Naive thymus-derived CD4-positive, alpha-beta T cell (primary cell): Measurements from ENCODE around the gene ULK2. TPM values are rescaled to one million over a fixed set of nuclear protein-coding genes. Genes with fewer than 3 reads are reported as not detected.
"Not testable (repeated sequence)": the region's sequence is repeated elsewhere in the genome, so short reads cannot be mapped to it uniquely, and the experiment has no call there.

Experiments used
- ATAC-seq: fragments of 150-1000 bp; cut with Tn5 transposase; 2 replicates; pipeline ENCODE4 v1.10.0; 2021; ENCODE audit warnings: mild to moderate bottlenecking, moderate library complexity
- CTCF ChIA-PET: fragments of 350-600 bp; sonication (Branson Sonifier 250); formaldehyde crosslinking; loops from one replicate; lab custom pipeline; 2021; ENCODE audit warnings: antibody characterized with exemption; lab: Charles Lee
- POLR2A ChIA-PET: fragments of 350-600 bp; sonication (Branson Sonifier 250); formaldehyde crosslinking; loops from one replicate; lab custom pipeline; 2021; ENCODE audit warnings: antibody characterized with exemption, inconsistent platforms; lab: Charles Lee
- DNase-seq, 9 donors: peaks; one replicate each; pipeline versions ENCODE4 v3.0.0 to v3.0.0-alpha.2; 2020 to 2022; ENCODE audit warnings: mixed read lengths in 1 of 9
- H3K27ac ChIP-seq: one replicate; pipeline ENCODE4 v1.7.0; 2013; ENCODE audit warnings: mild to moderate bottlenecking, low read depth, low read length, moderate library complexity
- H3K27me3 ChIP-seq, 2 donors: one replicate each; pipeline ENCODE4 v1.7.0; 2013; ENCODE audit warnings: low read length in 2 of 2, mild to moderate bottlenecking in 2 of 2, moderate library complexity in 2 of 2; ENCODE audit not compliant: control insufficient read depth in 2 of 2, insufficient read depth in 2 of 2
- H3K36me3 ChIP-seq, 3 experiments: 1 replicate in 2 of 3; 2 replicates in 1 of 3; pipeline ENCODE4 v1.7.0; 2013; ENCODE audit warnings: low read length in 3 of 3, mild to moderate bottlenecking in 3 of 3, moderate library complexity in 1 of 3; ENCODE audit not compliant: insufficient read depth in 3 of 3, control insufficient read depth in 2 of 3
- H3K4me1 ChIP-seq, 2 donors: one replicate each; pipeline ENCODE4 v1.7.0; 2013; ENCODE audit warnings: low read length in 2 of 2, mild to moderate bottlenecking in 2 of 2, moderate library complexity in 1 of 2; ENCODE audit not compliant: control insufficient read depth in 2 of 2, insufficient read depth in 2 of 2
- H3K4me3 ChIP-seq: 2 replicates; pipeline ENCODE4 v1.7.0; 2013; ENCODE audit warnings: mild to moderate bottlenecking, low read length
- H3K9me3 ChIP-seq, 3 experiments: 1 replicate in 2 of 3; 2 replicates in 1 of 3; pipeline ENCODE4 v1.7.0; 2013; ENCODE audit warnings: low read length in 3 of 3; ENCODE audit not compliant: control insufficient read depth in 2 of 3
- H3K27ac Mint-ChIP-seq, 9 donors: one replicate each; pipeline ENCODE4 v1.8.0; 2020 to 2022; ENCODE audit warnings: mixed read lengths in 9 of 9, mild to moderate bottlenecking in 8 of 9, moderate library complexity in 5 of 9, inconsistent platforms in 2 of 9
- H3K27me3 Mint-ChIP-seq, 5 donors: one replicate each; pipeline ENCODE4 v1.8.0; 2021 to 2022; ENCODE audit warnings: mixed read lengths in 5 of 5, mild to moderate bottlenecking in 1 of 5
- H3K36me3 Mint-ChIP-seq, 5 donors: one replicate each; pipeline ENCODE4 v1.8.0; 2020 to 2022; ENCODE audit warnings: mixed read lengths in 5 of 5, mild to moderate bottlenecking in 3 of 5, inconsistent platforms in 1 of 5
- H3K4me1 Mint-ChIP-seq, 7 donors: one replicate each; pipeline ENCODE4 v1.8.0; 2020 to 2022; ENCODE audit warnings: mixed read lengths in 7 of 7, mild to moderate bottlenecking in 3 of 7, inconsistent platforms in 1 of 7
- H3K4me3 Mint-ChIP-seq, 10 donors: one replicate each; pipeline ENCODE4 v1.8.0; 2020 to 2022; ENCODE audit warnings: mild to moderate bottlenecking in 10 of 10, mixed read lengths in 10 of 10, moderate library complexity in 6 of 10, inconsistent platforms in 2 of 10
- H3K9me3 Mint-ChIP-seq, 11 donors: one replicate each; pipeline ENCODE4 v1.8.0; 2020 to 2022; ENCODE audit warnings: mixed read lengths in 11 of 11, mild to moderate bottlenecking in 4 of 11, inconsistent platforms in 1 of 11, moderate library complexity in 1 of 11
- intact Hi-C, 2 donors: fragments of 100-400 bp; cut with micrococcal nuclease; formaldehyde crosslinking; loops; one replicate each; pipeline ENCODE4 v1.15.1; 2023
- polyA plus RNA-seq, 2 donors: library from polyadenylated mRNA; unstranded; fragments of 300-500 nt; fragmentation: Illumina TruSeq; gene quantifications; one replicate each; pipeline ENCODE4 v1.2.3, GENCODE V29; 2021
- total RNA-seq, 6 experiments: library from RNA in 5 of 6; stranded (reverse) in 5 of 6; gene quantifications; 1 replicate in 5 of 6; 2 replicates in 1 of 6; pipeline ENCODE4 v1.2.3 and lab custom pipeline; 2021 to 2026

Gene ULK2
- total and polyA plus RNA-seq, 7 experiments from 2014 or later = 7.3 to 21.2 (median 14.3) TPM

GRCh38 chr17:19904412-19904811, 36.7 kb upstream of the ULK2 start:
- intact Hi-C loops = no loop called here
- CTCF ChIA-PET = no interaction called here
- no peaks in the 10 kb centered on the region for H3K4me1 ChIP-seq
- Mint-ChIP-seq H3K27me3 (no peaks in the 10 kb centered on the region), H3K4me1 (peaks cover 0 to 5% (median 0%) of the 10 kb centered on the region in 7 donors), H3K27ac (no peak overlapping the region), H3K9me3 (no peaks in the 10 kb centered on the region), H3K36me3 (peaks cover 6 to 43% (median 30%) of the 10 kb centered on the region in 5 donors), H3K4me3 (no peak overlapping the region)
- H3K36me3 ChIP-seq = peaks cover 19 to 75% (median 23%) of the 10 kb centered on the region in 3 experiments
- no peak overlapping the region for H3K27ac ChIP-seq
- H3K4me3 ChIP-seq = no peak overlapping the region
- no peak for DNase-seq
- no peak for ATAC-seq
- no peaks in the 10 kb centered on the region for H3K27me3 ChIP-seq
- H3K9me3 ChIP-seq = no peaks in the 10 kb centered on the region
- POLR2A ChIA-PET = no interaction called here

GRCh38 chr17:19900809-19901208, 33.1 kb upstream of the ULK2 start:
- ATAC-seq = no peak

DNA sequence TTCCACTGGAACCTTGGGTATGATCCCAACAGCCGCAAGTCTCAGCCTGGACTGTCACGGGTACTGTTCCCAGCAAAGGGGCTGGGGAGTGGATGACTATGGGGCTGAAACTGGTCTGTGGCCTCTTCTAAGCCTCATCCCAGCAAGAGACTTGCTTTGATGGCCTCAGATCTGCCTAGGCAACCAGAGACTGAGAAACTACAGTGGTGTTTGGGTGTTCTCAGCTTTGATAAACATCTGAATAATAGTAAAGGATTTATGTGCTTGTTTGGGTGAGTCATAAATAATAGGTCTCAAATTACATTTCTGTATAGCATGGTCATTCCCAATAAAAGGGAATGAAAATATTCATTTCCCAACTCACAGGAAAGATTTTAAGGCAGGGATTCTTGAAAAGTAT, 30.2 kb upstream of the ULK2 start:
- ChIA-PET POLR2A (no interaction called here), CTCF (no interaction called here)
- H3K4me1 Mint-ChIP-seq = peaks cover 0 to 13% (median 11%) of the 10 kb centered on the region in 7 donors
- no peak overlapping the region for H3K4me3 Mint-ChIP-seq
- Histone ChIP-seq H3K9me3 (no peaks in the 10 kb centered on the region), H3K27me3 (no peaks in the 10 kb centered on the region), H3K4me3 (no peak overlapping the region), H3K4me1 (no peaks in the 10 kb centered on the region), H3K27ac (no peak overlapping the region), H3K36me3 (peaks cover 0 to 14% (median 0%) of the 10 kb centered on the region in 3 experiments)
- ATAC-seq (no peak), DNase-seq (no peak)
- peaks cover 0 to 8% (median 4%) of the 10 kb centered on the region in 5 donors for H3K36me3 Mint-ChIP-seq
- H3K27me3 Mint-ChIP-seq = no peaks in the 10 kb centered on the region
- peaks cover 0 to 4% (median 0%) of the 10 kb centered on the region in 11 donors for H3K9me3 Mint-ChIP-seq
- peak overlapping the region in 5 of 9 donors; percentile 2 to 84 (median 11) for H3K27ac Mint-ChIP-seq
- intact Hi-C loops = no loop called here

More at GRCh38 chr17:19900809-19901208, 33.1 kb upstream of the ULK2 start:
- Histone ChIP-seq H3K27ac (no peak overlapping the region), H3K27me3 (no peaks in the 10 kb centered on the region), H3K4me1 (no peaks in the 10 kb centered on the region), H3K36me3 (peaks cover 4 to 39% (median 7%) of the 10 kb centered on the region in 3 experiments), H3K9me3 (no peaks in the 10 kb centered on the region), H3K4me3 (no peak overlapping the region)
- POLR2A ChIA-PET = interaction anchor here (0.6 kb wide), 1 partner anchor 34 kb away, joined by 3 read pairs; no protein-coding TSS in a partner anchor
- Mint-ChIP-seq H3K27ac (peak overlapping the region in 8 of 9 donors; percentile 34 to 87 (median 62)), H3K4me3 (no peak overlapping the region), H3K4me1 (peaks cover 0 to 13% (median 11%) of the 10 kb centered on the region in 7 donors), H3K27me3 (no peaks in the 10 kb centered on the region), H3K9me3 (peaks cover 0 to 4% (median 0%) of the 10 kb centered on the region in 11 donors), H3K36me3 (peaks cover 6 to 30% (median 24%) of the 10 kb centered on the region in 5 donors)
- intact Hi-C loops = no loop called here
- CTCF ChIA-PET = no interaction called here
- DNase-seq = no peak

DNA sequence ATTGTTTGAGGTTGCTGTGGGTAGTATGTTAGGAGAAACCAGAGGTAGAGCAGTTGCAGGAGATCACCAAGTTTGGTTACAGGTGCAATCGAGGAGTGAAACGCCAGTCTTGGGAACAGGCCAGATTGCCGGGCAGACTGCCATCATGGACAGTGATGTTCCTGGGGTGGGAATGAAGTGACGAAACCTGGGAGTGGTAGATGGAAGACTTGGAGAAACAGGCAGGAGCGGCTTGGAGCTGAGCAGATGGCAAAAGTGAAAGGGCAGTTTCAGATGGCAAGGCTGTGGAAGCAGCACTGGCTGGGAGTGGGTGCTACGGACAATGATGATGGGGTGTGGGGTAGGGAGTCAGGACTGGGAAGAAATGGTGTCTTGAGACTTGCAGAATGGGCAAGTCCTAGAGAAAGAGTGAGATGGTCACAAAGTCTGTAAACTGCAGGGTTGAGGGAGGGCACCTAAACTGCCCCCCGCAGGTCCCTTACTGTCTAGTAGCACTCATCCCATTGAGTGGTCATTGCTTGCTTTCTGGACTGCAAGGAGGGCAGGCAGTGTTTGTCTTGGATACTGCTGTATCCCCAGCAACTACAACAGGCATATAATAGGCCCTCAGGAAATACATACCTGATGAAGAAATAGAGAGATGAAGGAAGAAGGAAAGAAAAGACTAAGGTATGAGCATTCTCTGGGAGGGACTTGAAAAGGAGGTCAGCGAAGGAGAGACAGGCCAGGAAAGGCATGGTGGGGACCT, 29.5 kb upstream of the ULK2 start:
- Histone ChIP-seq H3K4me3 (no peak overlapping the region), H3K9me3 (no peaks in the 10 kb centered on the region), H3K36me3 (peaks cover 0 to 13% (median 0%) of the 10 kb centered on the region in 3 experiments), H3K27ac (no peak overlapping the region), H3K4me1 (no peaks in the 10 kb centered on the region), H3K27me3 (no peaks in the 10 kb centered on the region)
- DNase-seq (no peak), ATAC-seq (no peak)
- Mint-ChIP-seq H3K27me3 (no peaks in the 10 kb centered on the region), H3K4me1 (peaks cover 0 to 13% (median 11%) of the 10 kb centered on the region in 7 donors), H3K27ac (peak overlapping the region in 7 of 9 donors; percentile 2 to 87 (median 44)), H3K4me3 (no peak overlapping the region), H3K36me3 (peaks cover 0 to 8% (median 4%) of the 10 kb centered on the region in 5 donors), H3K9me3 (peaks cover 0 to 4% (median 0%) of the 10 kb centered on the region in 11 donors)
- ChIA-PET CTCF (no interaction called here), POLR2A (no interaction called here)
- intact Hi-C loops = no loop called here

DNA sequence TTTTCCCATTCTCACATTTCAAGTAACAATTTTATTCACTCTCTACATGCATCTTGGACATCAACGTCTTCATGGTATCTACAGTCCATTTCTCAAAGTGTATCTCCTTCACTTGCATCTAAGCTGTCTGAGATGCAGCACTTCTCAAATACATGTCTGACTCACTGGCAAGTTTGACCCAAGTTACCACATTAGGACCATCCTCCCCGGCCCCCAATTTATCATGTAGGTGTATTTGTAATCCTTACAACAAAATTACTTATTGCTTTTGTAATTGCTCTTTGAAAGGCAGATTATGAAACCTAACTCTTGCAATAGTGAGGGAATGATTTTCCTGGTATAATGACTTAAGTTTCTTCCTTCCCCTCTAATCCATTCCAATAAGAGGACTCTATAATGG, 28.9 kb upstream of the ULK2 start:
- H3K27ac ChIP-seq = no peak overlapping the region
- Mint-ChIP-seq H3K27ac (peak overlapping the region in 7 of 9 donors; percentile 1 to 87 (median 7)), H3K4me1 (peaks cover 0 to 13% (median 11%) of the 10 kb centered on the region in 7 donors), H3K4me3 (no peak overlapping the region), H3K27me3 (no peaks in the 10 kb centered on the region), H3K9me3 (peaks cover 0 to 4% (median 0%) of the 10 kb centered on the region in 11 donors), H3K36me3 (peaks cover 0 to 8% (median 4%) of the 10 kb centered on the region in 5 donors)
- ATAC-seq (no peak), DNase-seq (no peak)
- no peaks in the 10 kb centered on the region for H3K4me1 ChIP-seq
- POLR2A ChIA-PET = no interaction called here
- intact Hi-C loops = no loop called here
- CTCF ChIA-PET = interaction anchor here (0.6 kb wide), 1 partner anchor 34 kb away, joined by 5 read pairs; no protein-coding TSS in a partner anchor
- no peaks in the 10 kb centered on the region for H3K27me3 ChIP-seq
- H3K4me3 ChIP-seq = no peak overlapping the region
- no peaks in the 10 kb centered on the region for H3K9me3 ChIP-seq
- H3K36me3 ChIP-seq = peaks cover 0 to 10% (median 0%) of the 10 kb centered on the region in 3 experiments

DNA sequence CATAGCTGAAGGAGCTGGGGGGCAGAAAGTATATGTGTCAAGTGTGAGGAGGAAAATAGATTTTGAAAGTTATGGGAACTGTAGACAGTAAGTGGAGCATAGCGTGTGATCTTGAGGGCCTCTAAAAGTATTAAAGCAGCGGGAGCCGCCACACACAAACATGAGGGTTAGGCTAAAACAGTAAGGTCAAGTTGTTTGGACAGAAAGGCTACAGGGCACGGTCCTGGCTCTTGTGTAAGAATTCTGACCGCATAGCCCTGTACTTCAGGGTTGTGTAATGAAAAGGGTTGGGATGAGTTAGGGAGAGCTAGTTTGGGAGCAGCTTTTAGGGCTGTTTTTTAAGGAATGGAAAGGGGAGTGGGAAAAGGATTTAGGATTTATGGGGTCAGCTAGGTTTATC, 22.8 kb upstream of the ULK2 start:
- H3K9me3 ChIP-seq, H3K4me3 ChIP-seq, H3K27ac ChIP-seq, H3K4me3 Mint-ChIP-seq, H3K27ac Mint-ChIP-seq, H3K36me3 ChIP-seq, DNase-seq, intact Hi-C loops, H3K4me1 Mint-ChIP-seq, H3K4me1 ChIP-seq, H3K27me3 Mint-ChIP-seq, CTCF ChIA-PET, H3K9me3 Mint-ChIP-seq, POLR2A ChIA-PET, ATAC-seq, H3K27me3 ChIP-seq, H3K36me3 Mint-ChIP-seq: not testable (repeated sequence)
